ENCODE measurements around the gene ANKRD60. TPM values are rescaled to one million over a fixed set of nuclear protein-coding genes. Genes with fewer than 3 reads are reported as not detected.

The ANKRD60 gene
- total and polyA plus RNA-seq, 2 of the 4 experiments (the other 2 are of a cell fraction): not detected

- TF ChIP-seq CHD1 (IDR thresholded peaks at IDR 0.05; ENCODE audit: low read depth, low read length) (no peak), NFE2L2 (IDR thresholded peaks at IDR 0.05; ENCODE audit: low read depth, low read length) (no peak), FOS (IDR thresholded peaks at IDR 0.05; ENCODE audit: low read depth, low read length) (no peak), POLR2A (IDR thresholded peaks at IDR 0.05; ENCODE audit: low read depth, low read length) (no peak), RAD21 (IDR thresholded peaks at IDR 0.05; ENCODE audit: low read length) (no peak), BHLHE40 (IDR thresholded peaks at IDR 0.05; ENCODE audit: low read depth, low read length) (no peak), MXI1 (IDR thresholded peaks at IDR 0.05; ENCODE audit: borderline replicate concordance, low read depth, low read length) (no peak), RFX5 (IDR thresholded peaks at IDR 0.05; ENCODE audit: low read depth, low read length) (no peak)
- Histone ChIP-seq H3K27me3 (ENCODE audit: control insufficient read depth, insufficient read depth, low read length) (peaks cover 3% of the 10 kb centered on the region), H3K36me3 (ENCODE audit: control insufficient read depth, insufficient read depth, low read length) (no peaks in the 10 kb centered on the region), H3K79me1 (ENCODE audit: low read depth in 1 of 2, low read length in 2 of 2) (no peaks in the 10 kb centered on the region), H4K91ac (ENCODE audit: insufficient read depth, low read depth, low read length) (no peak overlapping the region), H3K18ac (ENCODE audit: low read depth, low read length) (no peak overlapping the region), H3K56ac (ENCODE audit: extremely low read depth, insufficient read depth, low read length) (no peak overlapping the region), H2BK20ac (ENCODE audit: low read depth, low read length) (no peak overlapping the region), H3K14ac (replicated peaks; ENCODE audit: low read depth, low read length) (no peak overlapping the region), H3K9me1 (ENCODE audit: insufficient read depth, low read length) (no peaks in the 10 kb centered on the region), H3K9ac (ENCODE audit: low read depth, low read length) (no peak overlapping the region), H3K27ac (ENCODE audit: insufficient read depth, low read length) (no peak overlapping the region), H3K23ac (ENCODE audit: low read depth, low read length) (no peak overlapping the region), H2AK5ac (ENCODE audit: low read depth, low read length) (no peak overlapping the region), H3K4me2 (ENCODE audit: low read depth, low read length) (no peak overlapping the region), H3K4ac (ENCODE audit: low read depth, low read length) (no peak overlapping the region), H3K9me3 (ENCODE audit: control insufficient read depth, insufficient read depth, low read length) (peaks cover 3% of the 10 kb centered on the region; the same call in 1 of the 2 replicates), H2AK9ac (replicated peaks; ENCODE audit: low read depth, low read length, poor library complexity) (no peak overlapping the region), H4K20me1 (ENCODE audit: insufficient read depth, low read length) (no peaks in the 10 kb centered on the region), H2BK15ac (ENCODE audit: low read depth, low read length) (no peak overlapping the region), H4K8ac (ENCODE audit: low read depth in 2 of 2, low read length in 2 of 2) (no peak overlapping the region), H3K4me3 (ENCODE audit: insufficient read depth, low read depth, low read length) (no peak overlapping the region), H2BK120ac (ENCODE audit: low read depth, low read length) (no peak overlapping the region), H2BK5ac (ENCODE audit: low read depth, low read length, poor library complexity, severe bottlenecking) (no peak overlapping the region), H2AFZ (replicated peaks; ENCODE audit: low read length, poor library complexity) (no peak overlapping the region), H4K5ac (ENCODE audit: low read depth, low read length) (no peak overlapping the region), H3K4me1 (ENCODE audit: control insufficient read depth, insufficient read depth, low read length) (no peaks in the 10 kb centered on the region)
- no TSS peak for BruUV-seq (replicated peaks)
- ChIA-PET CTCF (no interaction called here), POLR2A (ENCODE audit: unreplicated experiment) (no interaction called here)
- ATAC-seq (ENCODE audit: low read depth) (no peak), DNase-seq (no peak)
- in situ Hi-C loops (cut with MboI; ENCODE audit: low sequenced_read_pairs): no loop called here
- WGBS, 2 experiments (ENCODE audit: extremely low coverage in 2 of 2, insufficient read length in 1 of 2): no CpG with 5 or more reads among the region's 7 CpGs
- intact Hi-C loops (cut with micrococcal nuclease): no loop called here
- dilution Hi-C loops (cut with HindIII; ENCODE audit: low sequenced_read_pairs, unreplicated experiment): no loop called here
Observed at GRCh38 chr20:58194175-58194791, 34.2 kb downstream of the ANKRD60 start.

Data from IMR-90 (cell line).